ENCODE data around the gene BTG2. TPM values are rescaled to one million over a fixed set of nuclear protein-coding genes. Genes with fewer than 3 reads are reported as not detected.

Gene BTG2
- total RNA-seq, 1 donor from 2014 or later, result 39.5 TPM

DNA sequence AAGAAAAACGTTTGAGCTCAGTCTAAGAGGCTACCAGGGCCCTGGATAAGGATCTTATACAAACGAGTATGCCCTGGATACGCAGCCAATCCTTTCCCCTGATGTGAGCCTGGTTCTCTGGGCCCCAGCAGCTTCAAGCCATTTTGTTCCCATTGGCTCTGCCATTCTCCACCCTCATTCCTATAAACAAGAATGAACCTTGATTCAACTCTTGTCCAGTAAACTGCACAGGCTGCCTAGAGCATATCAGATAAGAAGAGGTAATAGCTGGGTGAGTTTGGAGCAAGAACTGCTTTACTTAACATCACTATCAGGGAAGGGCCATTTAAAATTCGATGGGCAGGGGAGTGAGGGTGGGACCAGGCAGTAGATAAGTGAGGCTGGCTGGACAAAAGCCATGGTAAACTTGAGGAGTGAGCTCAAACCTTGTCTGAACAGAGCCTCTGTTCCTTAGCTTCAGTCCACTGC, 11.3 kb downstream of the BTG2 start:
- no peak for DNase-seq (ENCODE audit: low read depth, low spot score)

DNA sequence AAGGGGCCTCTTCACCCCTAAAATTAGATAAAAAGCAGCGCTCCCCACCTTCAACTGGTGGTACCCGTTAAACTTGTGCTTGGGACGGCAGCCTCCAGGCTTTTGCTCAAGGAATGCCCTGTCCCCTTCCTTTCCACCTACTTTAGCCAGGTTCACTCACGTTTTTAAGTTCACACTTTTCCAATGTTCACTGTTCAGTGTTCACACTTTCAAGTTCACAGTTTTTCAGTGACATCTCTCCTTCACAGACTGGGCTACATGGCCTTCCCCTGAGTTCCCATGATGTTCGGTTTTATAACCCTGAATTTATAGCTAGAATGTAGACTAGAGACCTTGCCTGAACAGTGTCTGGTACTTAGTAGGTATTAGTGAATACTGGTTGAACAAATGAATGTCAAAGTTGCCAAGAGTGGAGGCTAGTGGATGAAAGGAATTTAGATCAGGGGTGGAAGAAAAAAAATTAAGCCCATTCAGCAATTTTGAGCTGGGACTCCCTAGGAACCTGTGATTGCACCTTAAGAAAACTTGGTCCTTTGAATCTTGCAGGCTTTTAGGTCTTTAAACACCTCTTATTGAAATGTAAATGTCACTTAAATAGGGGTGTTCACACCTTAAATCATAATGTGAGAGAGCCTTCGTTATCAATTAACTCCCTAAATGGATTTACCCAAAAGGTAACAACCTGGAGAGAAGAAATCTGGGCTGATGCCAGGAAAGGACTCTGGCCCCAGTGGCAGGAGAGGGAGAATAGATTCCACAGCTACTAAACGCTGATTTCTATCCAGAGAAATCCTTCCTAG, 12.3 kb downstream of the BTG2 start:
- no peak for DNase-seq (ENCODE audit: low read depth, low spot score)

DNA sequence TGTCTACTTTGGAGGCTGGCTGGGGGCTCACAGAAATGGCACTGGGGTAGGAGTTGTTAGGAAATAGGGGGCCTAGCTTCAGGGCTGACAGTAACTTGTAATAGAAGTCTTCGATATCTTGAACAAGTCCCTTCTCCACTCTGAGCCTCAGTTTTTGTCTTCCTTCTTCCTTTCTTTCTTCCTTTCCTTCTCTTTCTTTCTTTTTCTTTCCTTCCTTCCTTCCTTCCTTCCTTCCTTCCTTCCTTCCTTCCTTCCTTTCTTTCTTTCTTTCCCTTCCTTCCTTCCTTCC, 12.9 kb downstream of the BTG2 start:
- no peak for DNase-seq (ENCODE audit: low read depth, low spot score)

DNA sequence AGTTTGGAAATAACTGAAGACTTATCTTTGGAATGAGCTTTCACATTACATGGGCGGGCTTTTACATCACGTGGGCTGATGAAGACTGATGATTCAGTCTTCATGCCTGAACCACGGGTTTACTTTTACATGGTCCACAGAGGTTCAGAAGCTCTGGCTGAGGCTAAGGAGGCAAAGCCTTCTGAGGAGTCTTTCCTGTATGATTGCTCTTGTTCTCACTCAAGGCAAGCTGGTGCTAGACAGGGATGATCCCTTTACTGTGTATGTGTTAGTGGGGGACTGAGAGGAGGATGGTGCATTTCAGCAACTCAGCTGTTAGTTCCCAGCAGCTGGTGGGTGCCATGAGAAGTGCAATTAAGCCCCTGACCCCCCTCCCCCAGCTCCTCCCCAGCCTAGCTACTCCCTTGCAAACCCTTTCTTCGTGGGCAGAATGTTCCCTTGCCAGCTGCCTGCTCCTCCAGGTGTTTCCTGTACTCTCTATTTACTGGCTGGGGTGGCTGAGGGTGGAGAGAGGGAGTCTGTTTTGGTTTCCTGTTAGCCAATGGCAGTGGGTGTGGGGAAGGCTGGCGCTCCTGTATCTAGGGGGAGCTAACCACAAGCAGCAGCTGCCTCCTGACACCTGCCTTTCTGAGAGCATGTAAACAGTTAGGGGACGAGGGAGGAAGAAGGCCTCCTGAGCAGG, 15.4 kb downstream of the BTG2 start:
- peak; percentile 75 for DNase-seq (ENCODE audit: low read depth, low spot score)

DNA sequence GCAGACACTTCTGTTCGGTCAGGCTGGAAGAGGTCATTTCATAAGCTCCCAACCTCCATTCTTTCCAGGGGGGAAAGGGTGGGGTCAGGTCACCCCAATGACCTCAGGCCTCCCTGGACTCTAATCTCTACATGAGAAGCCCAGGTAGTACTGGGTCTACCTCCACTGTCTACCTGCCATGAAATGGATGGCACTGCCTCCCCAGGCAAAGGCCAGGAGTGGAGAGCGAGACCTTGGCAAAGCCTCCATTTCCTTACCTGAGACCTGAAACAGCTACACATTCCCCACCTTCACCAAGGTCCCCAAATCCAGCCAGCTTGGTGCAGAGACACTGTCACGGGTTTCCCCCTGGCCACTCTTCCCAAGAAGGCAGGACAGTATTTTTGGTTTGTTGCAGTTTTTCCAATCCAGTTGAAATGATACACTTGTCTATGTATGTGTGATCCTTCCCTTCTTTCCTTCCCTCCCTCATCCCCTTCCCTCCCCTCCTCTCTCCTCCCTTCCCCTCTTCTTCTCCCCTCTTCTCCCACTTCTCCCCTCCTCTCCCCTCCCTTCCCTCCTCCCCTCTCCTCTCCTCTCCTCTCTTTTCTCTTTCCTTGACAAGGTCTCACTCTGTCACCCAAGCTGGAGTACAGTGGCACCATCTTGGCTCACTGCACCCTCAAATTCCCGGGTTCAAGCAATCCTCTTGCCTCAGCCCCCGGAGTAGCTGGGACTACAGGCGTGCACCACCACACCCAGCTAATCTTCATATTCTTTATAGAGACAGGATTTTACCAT, 16.1 kb downstream of the BTG2 start:
- DNase-seq (ENCODE audit: low read depth, low spot score), result no peak

DNA sequence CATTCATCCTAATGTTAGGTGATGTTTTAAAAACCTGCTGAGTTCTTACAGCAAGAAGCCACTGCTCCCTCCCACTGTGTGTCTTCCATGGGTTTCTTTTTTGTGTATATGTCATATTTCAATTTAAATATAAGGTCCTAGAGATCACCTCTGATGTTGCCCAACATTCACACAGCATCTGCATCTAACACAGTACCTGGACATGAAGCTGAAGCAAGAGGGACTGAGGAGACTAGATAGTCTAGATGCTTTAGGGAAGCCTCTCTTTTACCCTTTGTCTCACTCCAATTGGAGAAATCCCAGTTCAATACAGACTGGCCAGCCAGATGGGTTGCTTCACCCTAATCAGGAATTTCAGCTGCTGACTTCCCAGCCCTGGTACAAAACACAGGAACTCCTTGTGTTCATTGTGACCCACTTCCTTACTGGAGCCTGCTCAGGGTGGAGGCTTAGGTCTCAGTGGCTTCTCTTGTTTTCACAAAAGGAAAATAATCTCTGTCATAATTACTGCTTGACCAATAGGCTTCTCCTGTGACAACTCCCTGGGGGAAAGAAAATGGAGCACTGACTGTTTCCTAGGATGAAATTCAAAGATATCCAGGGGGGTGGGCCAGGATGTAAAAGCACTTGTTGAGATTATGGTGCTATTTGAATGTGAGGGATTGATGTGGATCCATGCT, 17.3 kb downstream of the BTG2 start:
- DNase-seq (ENCODE audit: low read depth, low spot score), result no peak

DNA sequence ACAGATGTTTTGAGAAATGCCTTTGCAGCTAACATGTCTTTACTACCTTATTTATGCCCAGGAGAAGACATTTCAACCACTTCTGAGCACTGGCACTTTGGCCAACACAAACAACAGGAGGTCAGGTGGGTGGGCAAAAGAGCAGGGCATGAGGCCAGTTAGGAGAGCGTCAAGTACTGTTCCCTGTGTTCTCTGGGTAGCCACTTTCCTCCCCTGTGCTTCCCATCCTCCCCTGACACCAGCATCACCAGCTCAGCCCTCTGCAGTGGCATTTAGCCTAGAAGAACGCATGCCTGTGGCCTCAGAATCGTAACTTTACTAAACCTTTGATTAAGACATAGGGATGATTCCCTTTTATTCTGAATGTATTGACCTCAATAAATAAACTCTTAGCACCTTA, 18.3 kb downstream of the BTG2 start:
- no peak for DNase-seq (ENCODE audit: low read depth, low spot score)

DNA sequence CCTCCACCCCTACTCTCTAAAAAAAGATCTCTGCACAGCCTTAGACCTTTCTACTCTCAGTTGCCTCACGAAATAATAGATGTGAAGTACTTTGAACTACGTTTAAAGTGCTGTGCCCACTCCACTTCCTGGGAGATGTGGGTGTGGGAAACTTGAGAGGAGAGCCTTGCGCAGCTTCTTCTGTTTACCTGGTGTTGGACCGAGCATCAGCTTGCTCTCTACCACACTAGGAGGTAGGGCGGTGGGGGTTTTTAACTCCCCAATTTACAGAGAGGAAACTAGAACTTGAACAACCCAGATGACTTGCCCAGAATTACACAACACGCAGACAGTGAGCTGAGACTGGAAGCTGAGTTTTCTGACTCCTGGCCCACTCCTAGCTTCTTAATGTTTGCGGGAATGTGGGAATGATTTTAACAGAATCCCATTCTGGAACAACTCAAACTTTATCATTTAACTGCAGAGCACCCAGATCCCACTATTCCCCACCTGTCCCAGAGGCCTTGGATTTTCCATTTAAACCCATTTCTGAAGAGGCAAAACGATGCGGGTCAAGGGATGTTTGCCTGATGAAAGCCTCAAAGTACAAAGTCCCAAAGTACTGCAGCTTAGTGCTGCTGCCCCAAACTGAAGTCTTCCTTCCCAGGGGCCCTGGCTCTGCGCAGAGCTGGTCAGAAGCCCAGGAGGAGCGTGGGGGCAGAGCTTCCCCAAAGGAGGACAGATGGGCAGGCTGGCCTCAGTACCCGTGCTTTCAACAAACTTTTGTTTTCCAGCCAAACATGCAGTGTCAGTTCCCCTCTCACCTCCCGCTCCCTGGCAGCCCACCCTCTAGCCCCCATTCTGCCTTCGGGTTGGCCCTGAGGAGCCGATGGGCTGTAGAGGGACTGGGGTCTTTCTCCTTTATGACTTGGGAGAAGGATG, 19.0 kb downstream of the BTG2 start:
- DNase-seq (ENCODE audit: low read depth, low spot score), result no peak

DNA sequence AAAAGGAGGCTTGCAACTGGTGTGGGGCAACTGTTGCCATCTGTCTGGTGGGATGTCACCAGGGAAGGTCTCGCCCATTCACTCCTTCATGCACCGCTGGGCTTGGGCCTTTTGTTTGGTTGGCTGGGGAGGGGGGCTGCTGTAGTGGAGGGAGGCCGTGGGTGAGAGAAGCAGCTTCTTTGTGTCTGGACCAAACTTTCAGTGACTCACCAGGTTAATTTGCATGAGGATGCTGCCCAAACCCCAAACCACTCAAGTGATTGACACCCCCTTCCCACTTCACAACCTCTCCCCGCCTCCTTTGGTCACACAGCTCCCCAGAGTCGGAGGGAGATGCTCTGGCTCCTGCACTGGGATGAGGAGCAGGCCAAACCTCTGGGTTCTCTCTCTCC, 19.7 kb downstream of the BTG2 start:
- no peak for DNase-seq (ENCODE audit: low read depth, low spot score)

DNA sequence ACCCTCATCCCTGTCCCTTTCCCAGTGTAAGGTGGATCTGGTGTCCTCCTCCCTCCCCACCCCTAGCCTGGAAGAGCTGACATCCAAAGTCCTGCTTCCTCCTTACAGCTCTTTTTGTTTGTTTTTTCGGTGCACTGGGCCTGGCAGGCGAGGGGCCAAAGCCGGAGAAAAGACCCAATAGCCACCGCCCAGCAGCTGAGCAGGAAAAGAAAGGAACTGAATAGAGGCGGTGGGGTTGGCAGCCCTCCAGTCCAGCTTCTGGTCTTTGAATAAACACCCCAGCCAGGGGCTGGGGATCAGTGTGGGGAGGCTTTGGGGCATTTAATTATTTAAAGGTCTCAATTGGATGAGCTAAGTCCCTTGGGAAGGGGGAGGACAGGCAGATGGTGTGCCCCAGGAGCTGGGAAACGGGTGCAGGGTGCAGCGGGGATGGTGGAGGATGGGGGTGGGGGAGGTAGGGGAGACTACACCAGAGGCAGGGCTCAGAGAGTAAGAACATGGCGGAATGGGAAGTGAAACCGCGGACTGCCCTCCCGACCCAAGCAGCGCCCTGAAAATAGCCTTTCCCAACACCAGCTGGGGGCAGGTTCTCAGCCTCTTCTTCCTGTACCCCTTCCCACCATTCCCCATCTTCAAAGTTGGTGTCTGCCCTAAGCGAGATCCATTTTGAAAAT, 20.2 kb downstream of the BTG2 start:
- DNase-seq (ENCODE audit: low read depth, low spot score), result no peak

DNA sequence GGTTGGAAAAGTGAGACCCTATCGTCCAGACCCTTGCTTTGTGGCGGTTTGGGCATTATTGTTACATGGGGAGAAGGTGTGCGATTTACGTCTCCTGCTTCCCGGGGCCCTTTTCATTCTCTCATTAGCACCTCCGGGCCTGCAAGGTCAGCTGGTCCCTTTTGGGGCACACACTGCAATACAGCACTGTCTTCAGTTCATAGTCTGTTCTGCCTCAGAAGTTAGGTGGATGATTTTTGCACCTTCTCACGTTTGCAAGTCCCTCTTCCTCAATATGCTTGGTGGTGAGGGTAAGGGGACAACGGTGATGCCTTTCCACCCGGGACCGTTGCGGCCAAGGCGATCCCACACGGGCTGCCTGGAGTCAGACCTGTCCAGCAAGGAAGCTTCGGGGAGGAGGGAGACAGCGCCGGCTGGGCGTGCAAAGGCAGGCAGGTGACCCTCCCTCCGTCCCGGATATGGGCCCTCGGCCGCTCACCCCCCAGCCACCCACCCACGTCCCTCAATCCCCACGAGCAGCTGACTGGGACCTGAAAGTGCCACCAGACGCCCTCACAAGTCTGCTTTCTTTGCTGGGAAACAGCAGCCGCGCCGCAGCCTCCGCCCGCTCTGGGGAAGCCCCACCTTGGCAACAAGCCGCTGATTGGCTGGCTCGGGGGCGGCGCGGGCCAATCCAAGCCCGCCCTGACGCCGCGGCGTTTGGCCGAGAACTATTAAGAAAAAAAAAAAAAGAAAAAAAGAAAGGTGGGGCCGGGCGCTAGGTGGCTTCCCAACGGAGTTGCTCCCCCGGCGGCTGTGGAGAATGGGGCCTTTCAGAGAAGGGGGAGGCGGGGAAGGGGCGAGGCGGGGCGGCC, 21.7 kb downstream of the BTG2 start:
- DNase-seq (ENCODE audit: low read depth, low spot score), result peak; percentile 63

DNA sequence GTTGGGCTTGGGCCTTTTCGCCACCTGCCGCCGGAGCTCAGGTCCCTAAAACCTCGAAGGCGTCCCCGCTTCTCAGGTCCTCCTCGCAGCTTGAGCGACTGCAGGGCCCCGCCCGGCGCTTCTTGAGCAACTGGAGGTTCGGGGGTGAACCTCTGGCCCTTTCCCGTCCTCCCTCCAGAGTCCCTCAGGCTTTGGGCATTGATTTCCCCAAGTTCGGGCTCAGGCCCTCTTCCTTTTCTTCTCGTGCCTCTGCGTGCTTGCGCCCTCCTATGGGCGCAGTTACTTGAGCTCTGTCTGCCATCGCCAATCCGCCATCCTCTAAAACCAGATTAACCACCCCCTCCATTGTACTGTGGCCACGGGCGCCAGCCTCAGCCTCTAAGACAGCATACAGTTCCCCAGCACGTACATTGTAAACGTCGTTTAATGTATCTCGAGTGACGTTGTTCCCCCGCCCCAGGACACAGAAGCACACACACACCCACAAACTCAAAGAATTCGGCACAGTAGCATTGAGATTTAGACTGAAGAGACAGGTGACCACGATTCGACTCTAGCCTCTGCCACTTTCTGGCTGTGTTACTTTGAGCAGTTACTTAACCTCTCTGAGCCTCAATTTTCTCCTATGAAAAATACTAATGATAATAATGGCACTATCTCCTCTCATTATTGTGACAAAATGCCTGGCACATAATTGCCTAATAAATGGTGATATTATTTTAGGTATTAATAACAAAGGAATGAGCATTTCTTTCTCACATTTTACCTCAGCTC, 22.6 kb downstream of the BTG2 start:
- no peak for DNase-seq (ENCODE audit: low read depth, low spot score)

DNA sequence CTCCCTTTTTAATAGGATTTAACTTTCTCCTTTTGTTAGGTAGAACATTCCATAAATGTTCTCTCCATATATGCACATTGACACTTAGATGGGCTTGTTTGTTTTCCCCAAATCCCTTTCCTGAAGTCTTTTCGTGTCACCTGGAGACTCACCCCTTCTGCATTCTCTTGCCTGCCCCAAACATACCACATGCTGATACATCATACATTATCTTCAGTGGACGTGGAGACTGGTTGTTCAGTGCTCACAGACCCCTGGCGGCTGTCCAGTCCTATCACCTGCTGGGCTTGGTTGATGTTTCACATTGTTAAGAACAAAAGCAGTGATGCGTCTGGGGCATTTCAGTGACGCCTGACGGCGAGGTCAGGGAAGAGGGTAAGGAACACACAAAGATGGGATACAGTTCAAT, 23.4 kb downstream of the BTG2 start:
- no peak for DNase-seq (ENCODE audit: low read depth, low spot score)

DNA sequence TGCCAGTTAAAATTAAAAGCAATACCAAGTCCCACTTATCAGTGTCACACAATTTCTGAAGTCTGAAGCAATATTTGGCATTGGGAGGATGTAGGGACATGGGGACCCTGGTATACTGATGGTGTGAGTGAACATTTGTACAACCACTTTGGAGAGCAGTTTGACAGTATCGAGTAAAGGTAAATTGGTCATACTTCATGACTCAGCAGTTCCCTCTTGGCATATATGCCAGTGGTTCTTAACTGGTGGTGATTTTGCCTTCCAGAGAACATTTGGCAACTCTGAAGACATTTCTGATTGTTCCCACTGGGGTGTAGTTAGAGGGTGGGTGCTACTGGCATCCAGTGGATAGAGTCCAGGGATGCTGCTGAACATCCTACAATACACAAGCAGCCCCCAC, 25.9 kb downstream of the BTG2 start:
- DNase-seq (ENCODE audit: low read depth, low spot score), result no peak

DNA sequence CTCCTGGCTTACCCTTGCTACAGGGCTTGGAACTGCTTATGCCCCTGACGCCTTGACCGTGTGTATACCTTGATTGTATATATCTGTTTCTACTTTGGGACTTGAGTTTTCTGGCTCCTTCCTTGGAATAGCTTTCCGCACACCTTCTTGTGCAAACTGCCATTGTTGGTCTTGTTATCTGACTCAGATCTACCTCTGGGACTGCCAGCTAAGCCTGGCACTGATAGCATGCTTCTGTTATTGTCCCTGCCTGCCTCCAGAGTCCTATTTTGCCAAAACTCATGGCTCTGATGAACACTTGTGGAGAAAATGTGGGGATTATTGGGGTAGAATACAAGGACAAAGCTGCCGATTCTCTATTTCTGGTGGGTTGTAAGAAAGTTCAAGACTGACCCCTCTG, 30.2 kb downstream of the BTG2 start:
- no peak for DNase-seq (ENCODE audit: low read depth, low spot score)

DNA sequence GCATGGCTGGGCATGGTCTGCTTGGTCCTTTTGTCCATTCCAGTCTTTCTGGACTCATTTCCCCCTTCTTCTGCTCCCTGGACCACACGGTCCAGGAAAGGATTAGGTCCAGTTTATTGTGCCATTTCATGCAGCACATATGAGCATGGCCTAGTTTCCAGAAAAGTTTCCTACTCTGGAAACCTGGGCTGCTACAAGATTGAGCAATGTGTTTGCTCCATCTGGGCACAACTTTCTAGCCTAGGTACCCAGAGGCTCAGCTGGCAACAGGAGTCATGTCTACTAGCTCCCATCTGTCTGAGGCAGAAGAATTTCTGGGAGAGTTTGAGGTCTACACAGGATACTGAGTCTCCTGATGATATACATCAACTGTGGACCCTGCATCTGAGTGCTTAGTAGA, 30.8 kb downstream of the BTG2 start:
- no peak for DNase-seq (ENCODE audit: low read depth, low spot score)

DNA sequence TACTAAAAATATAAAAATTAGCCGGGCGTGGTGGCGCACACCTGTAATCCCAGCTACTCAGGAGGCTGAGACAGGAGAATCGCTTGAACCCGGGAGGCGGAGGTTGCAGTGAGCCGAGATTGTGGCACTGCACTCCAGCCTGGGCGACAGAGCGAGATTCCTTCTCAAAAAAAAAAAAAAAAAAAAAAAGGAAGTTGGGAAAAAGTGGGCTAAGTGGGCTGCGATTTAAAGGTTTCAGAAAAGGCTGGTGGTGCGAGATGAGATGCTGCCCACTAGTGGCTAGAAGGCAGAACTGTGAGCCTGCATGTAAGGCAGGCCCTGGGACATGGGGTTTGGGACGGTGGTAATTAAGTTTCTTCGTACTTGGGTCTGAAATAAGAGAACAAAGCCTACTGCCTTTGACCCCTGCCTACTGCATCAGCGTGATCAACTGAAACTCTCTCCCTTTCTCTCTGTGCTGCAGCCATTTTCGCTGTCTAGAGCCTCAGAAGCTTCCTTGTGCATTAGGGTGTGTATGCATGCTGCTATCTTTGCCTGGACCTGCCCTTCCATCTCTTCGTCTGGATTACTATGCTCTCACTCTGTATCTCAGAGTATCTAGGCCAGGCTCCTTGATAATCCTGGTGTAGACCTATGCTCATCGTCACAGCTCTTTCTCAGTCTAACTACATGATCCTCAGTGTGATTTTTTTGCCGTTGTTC, 33.2 kb downstream of the BTG2 start:
- DNase-seq (ENCODE audit: low read depth, low spot score), result peak; percentile 36
